NCI-H1092 (cell line): ENCODE data around the gene C2orf92.
"Not testable (repeated sequence)": the region's sequence is repeated elsewhere in the genome, so short reads cannot be mapped to it uniquely, and the experiment has no call there.

Experiments
- DNase-seq: peaks from one replicate; lab custom pipeline; 2025; lab: John Stamatoyannopoulos, UW

Gene C2orf92

GRCh38 chr2:97660044-97660774 lies 9.3 kb upstream of the C2orf92 start:
- no peak for DNase-seq

- no peak for DNase-seq
These were observed 8.6 kb upstream of the C2orf92 start for GRCh38 chr2:97660775-97661389.

GRCh38 chr2:97661927-97662326 lies 7.6 kb upstream of the C2orf92 start:
- no peak for DNase-seq

GRCh38 chr2:97662386-97662894 lies 7.1 kb upstream of the C2orf92 start:
- no peak for DNase-seq

GRCh38 chr2:97662895-97663625 lies 6.5 kb upstream of the C2orf92 start:
- DNase-seq: peak; percentile 26

- no peak for DNase-seq
These were observed 5.9 kb upstream of the C2orf92 start for GRCh38 chr2:97663626-97663961.

GRCh38 chr2:97663962-97664635 lies 5.4 kb upstream of the C2orf92 start, which contains the start of gene ACTR1B:
ACTR1B (minus strand) TSS chr2:97664044; CDS start chr2:97663890, 154 bp downstream.
- peak; percentile 96 for DNase-seq

GRCh38 chr2:97664636-97664970 lies 4.9 kb upstream of the C2orf92 start:
- DNase-seq: no peak

- no peak for DNase-seq
These were observed 958 bp downstream of the C2orf92 start for GRCh38 chr2:97670471-97670870.

- DNase-seq: no peak
These were observed 2.0 kb downstream of the C2orf92 start for GRCh38 chr2:97671526-97671925.

GRCh38 chr2:97672606-97673140 lies 3.2 kb downstream of the C2orf92 start:
- DNase-seq: not testable (repeated sequence)

GRCh38 chr2:97673182-97673914 lies 3.8 kb downstream of the C2orf92 start:
- no peak for DNase-seq

- DNase-seq: no peak
These were observed 4.4 kb downstream of the C2orf92 start for GRCh38 chr2:97673915-97674283.

- peak; percentile 5 for DNase-seq
These were observed 6.1 kb downstream of the C2orf92 start for GRCh38 chr2:97675430-97676113.

GRCh38 chr2:97676620-97677019 lies 7.1 kb downstream of the C2orf92 start:
- DNase-seq: no peak

- DNase-seq: no peak
These were observed 8.0 kb downstream of the C2orf92 start for GRCh38 chr2:97677480-97677879.

- no peak for DNase-seq
These were observed 8.8 kb downstream of the C2orf92 start for GRCh38 chr2:97678298-97678697.

- DNase-seq: not testable (repeated sequence)
These were observed 17.7 kb downstream of the C2orf92 start for GRCh38 chr2:97687235-97687634.

- DNase-seq: no peak
These were observed 18.7 kb downstream of the C2orf92 start for GRCh38 chr2:97688062-97688827.

GRCh38 chr2:97691166-97691565 lies 21.7 kb downstream of the C2orf92 start:
- DNase-seq: no peak
